ENCODE results near the gene PRIMA1. TPM values are rescaled to one million over a fixed set of nuclear protein-coding genes. Genes with fewer than 3 reads are reported as not detected.

The PRIMA1 gene
- total and polyA plus RNA-seq, 5 donors from 2014 or later: not detected

DNA sequence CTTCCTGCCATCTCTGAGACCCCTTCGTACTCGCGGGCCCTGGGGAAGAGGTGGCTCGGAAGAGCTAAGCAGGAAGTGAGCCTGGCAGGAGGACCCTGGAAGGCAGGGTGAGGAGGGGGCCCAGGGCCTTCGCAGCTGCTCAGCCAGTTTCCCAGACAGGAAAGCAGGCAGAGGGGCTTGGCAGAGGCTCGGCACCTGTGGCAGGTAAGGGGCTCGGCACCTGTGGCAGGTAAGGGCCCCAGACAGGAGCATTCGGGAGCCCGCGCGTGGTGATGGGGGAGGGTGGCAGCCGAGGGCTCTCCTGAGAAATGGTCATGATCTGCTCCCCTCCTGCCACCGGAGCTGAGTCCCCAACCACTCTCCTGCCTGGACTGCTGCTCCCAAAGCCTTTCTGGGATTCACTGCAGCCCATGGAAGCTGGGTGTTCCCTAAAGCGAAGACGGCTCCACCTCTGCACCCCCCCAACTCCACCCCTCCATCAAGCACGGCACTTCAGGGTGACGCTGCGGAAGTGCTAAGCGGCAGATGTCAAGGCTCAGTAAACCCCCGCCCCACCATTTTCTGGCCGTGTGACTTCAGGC, 63.2 kb downstream of the PRIMA1 start:
- H3K4me3 ChIP-seq (ENCODE audit: low read depth, low read length): no peak overlapping the region
- no peaks in the 10 kb centered on the region for H3K36me3 ChIP-seq (ENCODE audit: control insufficient read depth, insufficient read depth, low read length)
- Mint-ChIP-seq H3K27me3 (no peaks in the 10 kb centered on the region), H3K9me3 (peaks cover 0 to 4% (median 0%) of the 10 kb centered on the region in 7 donors), H3K27ac (no peak overlapping the region), H3K36me3 (peaks cover 5% of the 10 kb centered on the region), H3K4me1 (no peaks in the 10 kb centered on the region), H3K4me3 (no peak overlapping the region)
- no peaks in the 10 kb centered on the region for H3K9me3 ChIP-seq (ENCODE audit: control insufficient read depth in 2 of 2, low read length in 2 of 2)
- no peak overlapping the region for H3K27ac ChIP-seq (ENCODE audit: insufficient read depth, low read length, poor library complexity, severe bottlenecking)
- no peaks in the 10 kb centered on the region for H3K4me1 ChIP-seq (ENCODE audit: control insufficient read depth, insufficient read depth, low read length, poor library complexity, severe bottlenecking)
- DNase-seq (no peak), ATAC-seq (ENCODE audit: low read depth in 2 of 2) (no peak)
- no peaks in the 10 kb centered on the region for H3K27me3 ChIP-seq (ENCODE audit: control insufficient read depth, insufficient read depth, low read length)

- Histone ChIP-seq H3K36me3 (ENCODE audit: control insufficient read depth, insufficient read depth, low read length) (no peaks in the 10 kb centered on the region), H3K27me3 (ENCODE audit: control insufficient read depth, insufficient read depth, low read length) (no peaks in the 10 kb centered on the region), H3K4me3 (ENCODE audit: low read depth, low read length) (no peak overlapping the region), H3K4me1 (ENCODE audit: control insufficient read depth, insufficient read depth, low read length, poor library complexity, severe bottlenecking) (no peaks in the 10 kb centered on the region), H3K9me3 (ENCODE audit: control insufficient read depth in 2 of 2, low read length in 2 of 2) (no peaks in the 10 kb centered on the region), H3K27ac (ENCODE audit: insufficient read depth, low read length, poor library complexity, severe bottlenecking) (no peak overlapping the region)
- Mint-ChIP-seq H3K4me3 (no peak overlapping the region), H3K36me3 (peaks cover 5% of the 10 kb centered on the region), H3K4me1 (no peaks in the 10 kb centered on the region), H3K27ac (no peak overlapping the region), H3K27me3 (no peaks in the 10 kb centered on the region), H3K9me3 (peaks cover 0 to 3% (median 0%) of the 10 kb centered on the region in 7 donors)
- ATAC-seq (ENCODE audit: low read depth in 2 of 2) (no peak), DNase-seq (no peak)
These were observed 65.3 kb downstream of the PRIMA1 start for GRCh38 chr14:93723001-93723400.

DNA sequence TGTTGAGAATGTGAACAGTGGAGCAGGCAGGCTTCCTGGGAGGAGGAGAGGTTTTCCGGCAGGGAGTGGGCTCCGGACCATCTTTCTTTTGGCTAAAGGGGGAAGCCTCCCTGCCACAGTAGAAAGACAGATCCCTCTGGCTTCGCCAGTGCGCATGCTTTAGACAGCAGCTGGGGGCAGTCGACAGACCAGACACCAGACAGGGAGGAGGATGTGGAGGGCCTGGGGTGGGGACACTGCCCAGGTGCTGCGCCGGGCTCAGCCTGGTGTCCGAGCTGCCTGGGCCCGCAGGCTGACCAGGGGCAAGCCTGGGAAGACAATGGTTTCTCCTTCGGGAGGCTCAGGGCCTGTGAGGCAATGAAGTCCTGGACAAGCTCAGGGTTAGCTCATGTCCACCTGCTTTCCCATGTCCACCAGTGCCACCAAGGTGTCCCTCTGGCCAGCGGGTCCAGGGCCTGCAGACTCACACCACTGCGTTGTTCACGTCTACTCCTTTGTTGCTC, 67.3 kb downstream of the PRIMA1 start:
- H3K4me3 Mint-ChIP-seq: no peak overlapping the region
- no peaks in the 10 kb centered on the region for H3K27me3 ChIP-seq (ENCODE audit: control insufficient read depth, insufficient read depth, low read length)

GRCh38 chr14:93720076-93720815, 68.0 kb downstream of the PRIMA1 start:
- Mint-ChIP-seq H3K4me1 (no peaks in the 10 kb centered on the region), H3K4me3 (no peak overlapping the region)
- ATAC-seq (ENCODE audit: low read depth in 2 of 2): no peak

More for the DNA sequence above, 67.3 kb downstream of the PRIMA1 start:
- no peaks in the 10 kb centered on the region for H3K4me1 Mint-ChIP-seq
- peak overlapping the region in 1 of 3 donors; percentile 61 for H3K27ac Mint-ChIP-seq
- H3K4me1 ChIP-seq (ENCODE audit: control insufficient read depth, insufficient read depth, low read length, poor library complexity, severe bottlenecking): no peaks in the 10 kb centered on the region
- no peak for ATAC-seq (ENCODE audit: low read depth in 2 of 2)
- H3K4me3 ChIP-seq (ENCODE audit: low read depth, low read length): no peak overlapping the region
- no peaks in the 10 kb centered on the region for H3K9me3 ChIP-seq (ENCODE audit: control insufficient read depth in 2 of 2, low read length in 2 of 2)
- DNase-seq: no peak
- no peak overlapping the region for H3K27ac ChIP-seq (ENCODE audit: insufficient read depth, low read length, poor library complexity, severe bottlenecking)
- H3K36me3 Mint-ChIP-seq: peaks cover 5% of the 10 kb centered on the region
- H3K36me3 ChIP-seq (ENCODE audit: control insufficient read depth, insufficient read depth, low read length): no peaks in the 10 kb centered on the region
- H3K27me3 Mint-ChIP-seq: no peaks in the 10 kb centered on the region
- peaks cover 0 to 3% (median 0%) of the 10 kb centered on the region in 7 donors for H3K9me3 Mint-ChIP-seq

GRCh38 chr14:93719256-93719655, 69.0 kb downstream of the PRIMA1 start:
- ATAC-seq (ENCODE audit: low read depth in 2 of 2) (no peak), DNase-seq (no peak)
- Histone ChIP-seq H3K27me3 (ENCODE audit: control insufficient read depth, insufficient read depth, low read length) (no peaks in the 10 kb centered on the region), H3K27ac (ENCODE audit: insufficient read depth, low read length, poor library complexity, severe bottlenecking) (no peak overlapping the region), H3K4me3 (ENCODE audit: low read depth, low read length) (no peak overlapping the region), H3K4me1 (ENCODE audit: control insufficient read depth, insufficient read depth, low read length, poor library complexity, severe bottlenecking) (no peaks in the 10 kb centered on the region), H3K9me3 (ENCODE audit: control insufficient read depth in 2 of 2, low read length in 2 of 2) (no peaks in the 10 kb centered on the region), H3K36me3 (ENCODE audit: control insufficient read depth, insufficient read depth, low read length) (no peaks in the 10 kb centered on the region)
- peaks cover 10% of the 10 kb centered on the region for H3K27me3 Mint-ChIP-seq
- H3K27ac Mint-ChIP-seq: no peak overlapping the region
- peaks cover 5% of the 10 kb centered on the region for H3K36me3 Mint-ChIP-seq
- peaks cover 0 to 3% (median 0%) of the 10 kb centered on the region in 7 donors for H3K9me3 Mint-ChIP-seq
- no peak overlapping the region for H3K4me3 Mint-ChIP-seq
- H3K4me1 Mint-ChIP-seq: no peaks in the 10 kb centered on the region

More at GRCh38 chr14:93720076-93720815, 68.0 kb downstream of the PRIMA1 start:
- H3K27me3 ChIP-seq (ENCODE audit: control insufficient read depth, insufficient read depth, low read length): no peaks in the 10 kb centered on the region
- no peaks in the 10 kb centered on the region for H3K36me3 ChIP-seq (ENCODE audit: control insufficient read depth, insufficient read depth, low read length)
- no peak overlapping the region for H3K27ac ChIP-seq (ENCODE audit: insufficient read depth, low read length, poor library complexity, severe bottlenecking)
- no peaks in the 10 kb centered on the region for H3K27me3 Mint-ChIP-seq
- no peak for DNase-seq
- H3K4me1 ChIP-seq (ENCODE audit: control insufficient read depth, insufficient read depth, low read length, poor library complexity, severe bottlenecking): no peaks in the 10 kb centered on the region
- no peak overlapping the region for H3K27ac Mint-ChIP-seq
- H3K4me3 ChIP-seq (ENCODE audit: low read depth, low read length): no peak overlapping the region
- no peaks in the 10 kb centered on the region for H3K9me3 ChIP-seq (ENCODE audit: control insufficient read depth in 2 of 2, low read length in 2 of 2)
- peaks cover 5% of the 10 kb centered on the region for H3K36me3 Mint-ChIP-seq
- H3K9me3 Mint-ChIP-seq: peaks cover 0 to 3% (median 0%) of the 10 kb centered on the region in 7 donors

GRCh38 chr14:93717668-93718320, 70.5 kb downstream of the PRIMA1 start:
- H3K27ac ChIP-seq (ENCODE audit: insufficient read depth, low read length, poor library complexity, severe bottlenecking): no peak overlapping the region
- no peaks in the 10 kb centered on the region for H3K4me1 ChIP-seq (ENCODE audit: control insufficient read depth, insufficient read depth, low read length, poor library complexity, severe bottlenecking)
- DNase-seq (no peak), ATAC-seq (ENCODE audit: low read depth in 2 of 2) (no peak)
- H3K9me3 ChIP-seq (ENCODE audit: control insufficient read depth in 2 of 2, low read length in 2 of 2): no peaks in the 10 kb centered on the region
- H3K36me3 ChIP-seq (ENCODE audit: control insufficient read depth, insufficient read depth, low read length): no peaks in the 10 kb centered on the region
- H3K36me3 Mint-ChIP-seq: peaks cover 5% of the 10 kb centered on the region
- H3K4me1 Mint-ChIP-seq: no peaks in the 10 kb centered on the region
- H3K27me3 ChIP-seq (ENCODE audit: control insufficient read depth, insufficient read depth, low read length): no peaks in the 10 kb centered on the region
- H3K4me3 ChIP-seq (ENCODE audit: low read depth, low read length): no peak overlapping the region
- H3K27ac Mint-ChIP-seq: no peak overlapping the region
- H3K4me3 Mint-ChIP-seq: no peak overlapping the region
- peaks cover 0 to 3% (median 0%) of the 10 kb centered on the region in 7 donors for H3K9me3 Mint-ChIP-seq
- peaks cover 11% of the 10 kb centered on the region for H3K27me3 Mint-ChIP-seq

DNA sequence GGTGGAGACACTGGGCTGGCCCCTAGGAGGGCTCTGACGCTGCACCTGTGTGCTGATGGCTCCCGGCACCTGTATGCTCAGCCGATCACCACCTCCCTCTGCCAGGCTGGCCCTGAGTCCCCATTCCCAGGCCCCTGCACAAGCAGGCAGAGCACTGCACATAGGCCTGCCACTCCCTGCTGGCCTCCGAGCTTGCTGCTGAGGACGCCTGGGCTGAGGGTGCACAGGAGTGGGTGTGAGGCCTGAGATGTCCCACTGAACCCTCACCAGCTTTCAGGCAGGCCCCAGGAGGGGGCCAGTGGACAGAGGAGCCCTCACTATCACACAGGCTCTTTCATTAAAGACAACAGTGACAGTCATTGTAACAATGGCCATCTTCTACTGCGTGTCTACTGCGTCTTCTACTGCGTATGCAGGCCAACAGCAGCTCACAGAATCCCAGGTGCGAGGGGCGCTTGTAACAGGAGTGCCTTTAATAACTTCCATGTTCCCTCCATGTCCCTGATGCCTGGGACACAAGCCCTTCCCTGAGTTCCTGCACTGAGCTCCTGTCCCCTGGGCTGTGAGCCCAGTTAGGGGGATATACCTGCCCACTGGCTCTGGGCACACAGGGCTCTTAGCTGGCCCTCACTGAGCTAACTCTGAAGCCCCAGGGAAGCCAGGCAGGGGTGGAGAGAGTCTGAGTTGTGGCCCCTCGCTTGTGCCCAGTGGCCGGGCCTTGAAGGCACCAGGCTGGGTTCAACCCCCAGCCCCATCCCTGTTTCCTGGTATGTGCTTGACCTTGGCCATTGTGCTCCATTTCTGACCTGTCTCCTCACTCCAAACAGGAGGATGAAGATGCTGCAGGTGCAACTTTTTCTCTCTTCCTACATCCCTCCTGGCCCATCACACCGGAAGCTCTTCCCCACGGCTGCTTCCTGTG, 71.3 kb downstream of the PRIMA1 start:
- Histone ChIP-seq H3K27ac (ENCODE audit: insufficient read depth, low read length, poor library complexity, severe bottlenecking) (no peak overlapping the region), H3K36me3 (ENCODE audit: control insufficient read depth, insufficient read depth, low read length) (no peaks in the 10 kb centered on the region), H3K27me3 (ENCODE audit: control insufficient read depth, insufficient read depth, low read length) (no peaks in the 10 kb centered on the region), H3K4me1 (ENCODE audit: control insufficient read depth, insufficient read depth, low read length, poor library complexity, severe bottlenecking) (no peaks in the 10 kb centered on the region), H3K9me3 (ENCODE audit: control insufficient read depth in 2 of 2, low read length in 2 of 2) (no peaks in the 10 kb centered on the region), H3K4me3 (ENCODE audit: low read depth, low read length) (no peak overlapping the region)
- Mint-ChIP-seq H3K4me3 (no peak overlapping the region), H3K27ac (no peak overlapping the region), H3K9me3 (no peaks in the 10 kb centered on the region), H3K4me1 (no peaks in the 10 kb centered on the region), H3K36me3 (peaks cover 5% of the 10 kb centered on the region), H3K27me3 (peaks cover 11% of the 10 kb centered on the region)
- ATAC-seq (ENCODE audit: low read depth in 2 of 2): no peak
- DNase-seq: no peak

Data from CD4-positive, CD25-positive, alpha-beta regulatory T cell (primary cell).